ENCODE measurements around the gene UROC1.

DNA sequence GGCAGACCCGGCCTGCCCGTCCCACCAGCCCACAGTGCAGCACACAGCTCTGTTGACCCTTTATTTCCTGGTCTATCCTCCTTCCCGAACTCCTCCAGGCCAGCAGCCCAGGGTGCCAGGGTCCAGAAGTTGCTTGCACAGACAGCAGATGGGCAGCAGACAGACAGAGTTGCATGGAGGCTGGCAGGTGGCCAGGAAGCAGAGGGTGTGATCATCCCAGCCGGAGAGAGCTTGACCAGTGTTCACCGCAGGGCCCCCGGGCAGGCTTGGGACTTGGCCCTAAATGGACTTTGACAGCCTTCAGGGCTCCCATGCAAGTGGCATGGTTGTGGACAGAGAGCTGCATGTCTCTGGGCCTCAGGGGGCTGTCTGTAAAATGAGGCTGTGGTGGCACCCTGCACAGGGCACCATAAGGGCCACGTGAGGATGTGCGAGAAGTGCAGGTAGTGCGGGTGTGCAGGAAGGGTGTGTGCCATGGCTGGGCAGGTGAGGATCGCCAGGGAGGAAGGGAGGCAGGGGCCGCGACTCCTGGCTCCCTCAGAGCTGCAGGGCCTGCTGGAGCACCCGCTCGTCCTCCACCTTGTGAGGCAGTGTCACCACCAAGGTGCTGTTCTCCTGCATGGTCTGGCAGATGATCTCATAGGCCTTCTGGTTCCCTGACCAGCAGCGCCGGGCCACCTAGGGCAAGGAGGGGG, 35.6 kb downstream of the UROC1 start:
- TF ChIP-seq POLR2AphosphoS5 (IDR thresholded peaks at IDR 0.05; ENCODE audit: low read depth, low read length) (no peak), REST (IDR thresholded peaks at IDR 0.05; ENCODE audit: insufficient read depth in 1 of 2, low read depth in 2 of 2, low read length in 2 of 2) (no peak), TAF1 (IDR thresholded peaks at IDR 0.05; ENCODE audit: borderline replicate concordance, insufficient read depth, low read length) (no peak), SIN3A (IDR thresholded peaks at IDR 0.05; ENCODE audit: borderline replicate concordance, insufficient read depth, low read length) (no peak)

All from PFSK-1 (cell line).